GM19467 (cell line): ENCODE results near the gene MBP.
"Not testable (repeated sequence)": the region's sequence is repeated elsewhere in the genome, so short reads cannot be mapped to it uniquely, and the experiment has no call there.

Experiments used
- ATAC-seq: cut with Tn5 transposase; IDR thresholded peaks from one replicate; pipeline ENCODE4 v1.9.1; 2021; ENCODE audit warnings: mild to moderate bottlenecking, moderate library complexity; ENCODE audit not compliant: unreplicated experiment

Gene MBP

GRCh38 chr18:77035380-77036187, 97.0 kb downstream of the MBP start:
- no peak for ATAC-seq

GRCh38 chr18:77033575-77033974, 99.0 kb downstream of the MBP start:
- no peak for ATAC-seq

GRCh38 chr18:77032181-77032701, 100.3 kb downstream of the MBP start:
- ATAC-seq, result no peak

GRCh38 chr18:77031662-77032061, 100.9 kb downstream of the MBP start:
- no peak for ATAC-seq

GRCh38 chr18:77030201-77030600, 102.4 kb downstream of the MBP start:
- ATAC-seq, result no peak

GRCh38 chr18:77025831-77026363, 106.7 kb downstream of the MBP start:
- ATAC-seq, result no peak

- no peak for ATAC-seq
Observed at GRCh38 chr18:77025123-77025522, 107.5 kb downstream of the MBP start.

GRCh38 chr18:77024476-77024875, 108.1 kb downstream of the MBP start:
- ATAC-seq, result no peak

GRCh38 chr18:77023102-77023782, 109.3 kb downstream of the MBP start:
- ATAC-seq, result no peak

- ATAC-seq, result no peak
Observed at GRCh38 chr18:77022556-77022955, 110.0 kb downstream of the MBP start.

GRCh38 chr18:77022116-77022515, 110.5 kb downstream of the MBP start:
- ATAC-seq, result no peak

GRCh38 chr18:77021478-77021877, 111.1 kb downstream of the MBP start:
- not testable (repeated sequence) for ATAC-seq

- no peak for ATAC-seq
Observed at GRCh38 chr18:77021075-77021474, 111.5 kb downstream of the MBP start.

GRCh38 chr18:77020561-77020960, 112.0 kb downstream of the MBP start:
- ATAC-seq, result no peak

GRCh38 chr18:77019641-77020040, 112.9 kb downstream of the MBP start:
- no peak for ATAC-seq

- ATAC-seq, result not testable (repeated sequence)
Observed at GRCh38 chr18:77018650-77019049, 113.9 kb downstream of the MBP start.

GRCh38 chr18:77017355-77017754, 115.2 kb downstream of the MBP start:
- ATAC-seq, result no peak

- no peak for ATAC-seq
Observed at GRCh38 chr18:77016936-77017335, 115.6 kb downstream of the MBP start.

- ATAC-seq, result no peak
Observed at GRCh38 chr18:77015771-77016710, 116.5 kb downstream of the MBP start.

GRCh38 chr18:77015169-77015568, 117.4 kb downstream of the MBP start:
- ATAC-seq, result no peak

GRCh38 chr18:77014538-77014937, 118.0 kb downstream of the MBP start:
- no peak for ATAC-seq
